ENCODE results near the gene SERINC2. TPM values are rescaled to one million over a fixed set of nuclear protein-coding genes. Genes with fewer than 3 reads are reported as not detected.

SERINC2 gene
- total and polyA plus RNA-seq, 9 of the 15 experiments (the other 6 are each of a cell fraction or from before 2014, with no cell fraction given) = 0.07 to 1.2 (median 0.70) TPM; not detected in 2

GRCh38 chr1:31445951-31446350 lies 32.9 kb downstream of the SERINC2 start (continued):
- no peak for TF ChIP-seq RBM22 (IDR thresholded peaks at IDR 0.05; ENCODE audit: low read depth, low read length, poor library complexity, severe bottlenecking)

- intact Hi-C loops (cut with micrococcal nuclease) = no loop called here
- ATAC-seq (peak; percentile 76), FAIRE-seq (no peak), DNase-seq (ENCODE audit: extremely low read depth in 1 of 4, low spot score in 3 of 4) (peak in 2 of 4 experiments; percentile 18 to 32)
- Histone ChIP-seq H3K27ac (ENCODE audit: extremely low read depth, low read depth, low read length) (no peak overlapping the region), H3K79me2 (ENCODE audit: control insufficient read depth, insufficient read depth, low read length) (no peaks in the 10 kb centered on the region), H3K4me3 (no peak overlapping the region), H3K4me2 (ENCODE audit: insufficient read depth, low read length) (no peak overlapping the region), H2AFZ (ENCODE audit: low read depth, low read length) (no peak overlapping the region), H3K36me3 (ENCODE audit: control insufficient read depth, insufficient read depth, low read length) (no peaks in the 10 kb centered on the region), H3K9me3 (replicated peaks; ENCODE audit: control insufficient read depth, insufficient read depth, low read depth, low read length) (no peaks in the 10 kb centered on the region), H3K4me1 (replicated peaks in 1 of 2; ENCODE audit: control insufficient read depth in 2 of 2, insufficient read depth in 2 of 2, low read length in 2 of 2) (peaks cover 0 to 2% of the 10 kb centered on the region in 2 experiments; a peak in 3 of 5 replicates), H3K9me1 (ENCODE audit: control insufficient read depth, insufficient read depth, low read length) (no peaks in the 10 kb centered on the region), H4K20me1 (replicated peaks; ENCODE audit: control insufficient read depth, insufficient read depth, low read length) (no peaks in the 10 kb centered on the region), H3K27me3 (ENCODE audit: control insufficient read depth in 2 of 2, insufficient read depth in 2 of 2, low read length in 2 of 2) (peaks cover 7 to 17% of the 10 kb centered on the region in 2 experiments), H3K9ac (ENCODE audit: insufficient read depth in 1 of 2, low read depth in 2 of 2, low read length in 2 of 2) (no peak overlapping the region)
- 3% methylated on average over 9 of the region's 9 CpGs for WGBS (ENCODE audit: insufficient coverage, low coverage, missing lambda C conversion rate)
- ChIA-PET POLR2A (no interaction called here), CTCF (ENCODE audit: low intra/inter-chr PET ratio) (no interaction called here)
- in situ Hi-C loops (cut with MboI) = no loop called here
- no TSS peak for BruUV-seq (replicated peaks)
- no peak for TF ChIP-seq CBFB (CRISPR knock-in tag; IDR thresholded peaks at IDR 0.05)
- no peak for TF ChIP-seq ZNF695 (CRISPR knock-in tag; IDR thresholded peaks at IDR 0.05)
- no peak for TF ChIP-seq OTX1 (CRISPR knock-in tag; IDR thresholded peaks at IDR 0.05)
- no peak for TF ChIP-seq AFF4 (CRISPR knock-in tag; IDR thresholded peaks at IDR 0.05)
- TF ChIP-seq CBX3 (IDR thresholded peaks at IDR 0.05; ENCODE audit: borderline replicate concordance in 1 of 2, low read length in 2 of 2) = no peak
- no peak for TF ChIP-seq ZEB2 (IDR thresholded peaks at IDR 0.05)
- TF ChIP-seq U2AF1 (optimal IDR thresholded peaks at IDR 0.05; ENCODE audit: low read depth, low read length) = no peak
- peak; percentile 39; the same call in 1 of the 2 replicates for TF ChIP-seq RNF2 (IDR thresholded peaks at IDR 0.05)
- TF ChIP-seq NFE2L1 (tag; IDR thresholded peaks at IDR 0.05; ENCODE audit: borderline replicate concordance, low read depth) = no peak
- no peak for TF ChIP-seq NR3C1 (CRISPR knock-in tag; IDR thresholded peaks at IDR 0.05)
- no peak for TF ChIP-seq RBM15 (IDR thresholded peaks at IDR 0.05; ENCODE audit: insufficient read depth, low read length)
- no peak for TF ChIP-seq ZBTB11 (CRISPR knock-in tag; IDR thresholded peaks at IDR 0.05)
- TF ChIP-seq HCFC1 (IDR thresholded peaks at IDR 0.05; ENCODE audit: low read depth, low read length) = no peak
- TF ChIP-seq ZNF589 (CRISPR knock-in tag; IDR thresholded peaks at IDR 0.05; ENCODE audit: low read depth) = no peak
These were observed 34.2 kb downstream of the SERINC2 start for GRCh38 chr1:31447210-31447609.

Data from K562 (cell line).